ENCODE measurements around the gene RAD51B. TPM values are rescaled to one million over a fixed set of nuclear protein-coding genes. Genes with fewer than 3 reads are reported as not detected.

Gene RAD51B
- total RNA-seq, 2 donors from 2014 or later: 9.3 to 12.1 TPM

DNA sequence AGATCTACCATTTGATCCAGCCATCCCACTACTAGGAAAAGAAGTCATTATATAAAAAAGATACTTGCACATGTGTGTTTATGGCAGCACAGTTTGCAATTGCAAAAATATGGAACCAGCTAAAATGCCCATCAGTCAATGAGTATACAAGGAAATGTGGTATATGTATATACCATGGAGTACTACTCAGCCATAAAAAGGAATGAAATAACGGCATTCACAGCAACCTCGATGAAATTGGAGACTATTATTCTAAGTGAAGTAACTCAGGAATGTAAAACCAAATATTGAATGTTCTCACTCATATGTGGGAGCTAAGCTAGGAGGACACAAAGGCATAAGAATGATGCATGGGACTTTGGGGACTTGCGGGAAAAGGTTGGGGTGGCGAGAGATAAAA is 402.6 kb downstream of the RAD51B start:
- Histone ChIP-seq H3K36me3 (no peaks in the 10 kb centered on the region), H3K4me3 (no peak overlapping the region), H3K27ac (no peak overlapping the region), H3K27me3 (replicated peaks; ENCODE audit: insufficient read depth) (no peaks in the 10 kb centered on the region), H3K9me3 (no peaks in the 10 kb centered on the region), H3K4me1 (ENCODE audit: control insufficient read depth in 1 of 2, low read depth in 2 of 2) (peaks cover 0 to 12% of the 10 kb centered on the region in 2 donors)
- no peak for DNase-seq (ENCODE audit: low spot score)
- TF ChIP-seq, protein P1, sequence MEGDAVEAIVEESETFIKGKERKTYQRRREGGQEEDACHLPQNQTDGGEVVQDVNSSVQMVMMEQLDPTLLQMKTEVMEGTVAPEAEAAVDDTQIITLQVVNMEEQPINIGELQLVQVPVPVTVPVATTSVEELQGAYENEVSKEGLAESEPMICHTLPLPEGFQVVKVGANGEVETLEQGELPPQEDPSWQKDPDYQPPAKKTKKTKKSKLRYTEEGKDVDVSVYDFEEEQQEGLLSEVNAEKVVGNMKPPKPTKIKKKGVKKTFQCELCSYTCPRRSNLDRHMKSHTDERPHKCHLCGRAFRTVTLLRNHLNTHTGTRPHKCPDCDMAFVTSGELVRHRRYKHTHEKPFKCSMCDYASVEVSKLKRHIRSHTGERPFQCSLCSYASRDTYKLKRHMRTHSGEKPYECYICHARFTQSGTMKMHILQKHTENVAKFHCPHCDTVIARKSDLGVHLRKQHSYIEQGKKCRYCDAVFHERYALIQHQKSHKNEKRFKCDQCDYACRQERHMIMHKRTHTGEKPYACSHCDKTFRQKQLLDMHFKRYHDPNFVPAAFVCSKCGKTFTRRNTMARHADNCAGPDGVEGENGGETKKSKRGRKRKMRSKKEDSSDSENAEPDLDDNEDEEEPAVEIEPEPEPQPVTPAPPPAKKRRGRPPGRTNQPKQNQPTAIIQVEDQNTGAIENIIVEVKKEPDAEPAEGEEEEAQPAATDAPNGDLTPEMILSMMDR (IDR thresholded peaks at IDR 0.05): no peak
- ATAC-seq (ENCODE audit: insufficient number of reproducible peaks, low FRiP score, low read depth): no peak

DNA sequence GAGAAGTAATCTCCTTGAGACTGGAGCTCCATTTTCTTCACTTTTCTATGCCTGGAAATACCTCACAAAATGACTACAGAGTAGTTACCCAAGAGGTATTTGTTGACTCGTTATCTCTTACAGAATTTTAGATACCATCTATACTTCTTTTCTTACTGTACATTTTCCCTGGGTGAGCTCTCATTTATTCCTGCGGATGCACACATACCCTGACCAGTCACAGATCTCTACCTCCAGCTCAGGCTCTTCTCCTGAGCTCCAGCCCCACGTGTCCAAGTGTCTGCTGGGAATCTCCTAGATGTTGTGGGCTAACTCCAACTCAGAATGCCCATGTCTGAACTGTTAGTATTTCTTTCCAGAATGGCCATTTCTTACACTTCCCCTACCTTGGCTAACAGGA is 403.1 kb downstream of the RAD51B start:
- H3K4me3 ChIP-seq: no peak overlapping the region
- H3K36me3 ChIP-seq: no peaks in the 10 kb centered on the region
- ATAC-seq (ENCODE audit: insufficient number of reproducible peaks, low FRiP score, low read depth) (no peak), DNase-seq (ENCODE audit: low spot score) (no peak)
- no peaks in the 10 kb centered on the region for H3K9me3 ChIP-seq
- no peaks in the 10 kb centered on the region for H3K27me3 ChIP-seq (replicated peaks; ENCODE audit: insufficient read depth)
- TF ChIP-seq, protein P1 (IDR thresholded peaks at IDR 0.05): no peak
- H3K27ac ChIP-seq: no peak overlapping the region
- H3K4me1 ChIP-seq (ENCODE audit: control insufficient read depth in 1 of 2, low read depth in 2 of 2): peaks cover 0 to 9% of the 10 kb centered on the region in 2 donors

DNA sequence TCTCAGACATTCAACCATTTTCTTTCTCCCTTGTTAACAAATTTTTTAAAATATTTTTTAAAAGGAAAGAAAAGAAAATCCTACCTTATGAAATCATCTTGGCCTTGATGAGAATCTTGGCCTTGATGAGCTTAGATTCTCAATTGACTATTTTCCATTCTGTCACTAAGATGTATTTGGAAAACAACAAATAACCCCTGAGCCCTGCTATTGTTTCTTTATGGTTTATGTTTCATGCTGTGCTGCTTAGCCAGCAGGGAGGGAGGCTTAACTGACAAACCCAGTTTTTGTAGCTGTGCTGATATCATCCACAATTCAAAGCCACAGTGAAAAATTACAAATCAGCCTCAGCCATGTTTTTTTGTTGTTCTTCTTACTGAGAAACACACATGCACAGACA is 404.1 kb downstream of the RAD51B start:
- Histone ChIP-seq H3K27me3 (replicated peaks; ENCODE audit: insufficient read depth) (no peaks in the 10 kb centered on the region), H3K4me3 (no peak overlapping the region), H3K27ac (no peak overlapping the region), H3K4me1 (ENCODE audit: control insufficient read depth in 1 of 2, low read depth in 2 of 2) (peaks cover 0 to 4% of the 10 kb centered on the region in 2 donors), H3K9me3 (no peaks in the 10 kb centered on the region), H3K36me3 (no peaks in the 10 kb centered on the region)
- no peak for ATAC-seq (ENCODE audit: insufficient number of reproducible peaks, low FRiP score, low read depth)
- TF ChIP-seq, protein P1 (IDR thresholded peaks at IDR 0.05): no peak
- DNase-seq (ENCODE audit: low spot score): no peak

DNA sequence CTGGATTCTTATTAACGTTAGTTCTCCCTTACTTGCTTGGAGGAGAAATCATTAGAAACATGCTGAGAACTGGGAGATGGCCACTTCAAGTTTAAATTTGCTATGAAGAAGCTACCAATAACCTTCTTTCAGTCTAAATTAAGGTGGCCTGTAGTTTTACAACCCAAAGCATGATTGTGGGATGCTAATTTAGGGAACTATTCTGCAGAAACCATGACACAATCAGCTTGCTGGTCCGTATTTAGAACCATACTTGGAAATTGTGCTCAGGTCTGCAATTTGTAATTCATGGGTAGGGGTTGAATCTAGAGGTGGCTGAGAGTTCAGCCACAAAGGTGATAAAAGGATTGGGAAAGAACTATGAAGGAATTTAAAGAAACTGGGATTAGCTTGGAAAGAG is 405.7 kb downstream of the RAD51B start:
- no peaks in the 10 kb centered on the region for H3K27me3 ChIP-seq (replicated peaks; ENCODE audit: insufficient read depth)
- H3K36me3 ChIP-seq: no peaks in the 10 kb centered on the region
- H3K4me1 ChIP-seq (ENCODE audit: control insufficient read depth in 1 of 2, low read depth in 2 of 2): no peaks in the 10 kb centered on the region
- no peak overlapping the region for H3K4me3 ChIP-seq
- no peak overlapping the region for H3K27ac ChIP-seq
- no peak for ATAC-seq (ENCODE audit: insufficient number of reproducible peaks, low FRiP score, low read depth)
- no peaks in the 10 kb centered on the region for H3K9me3 ChIP-seq
- DNase-seq (ENCODE audit: low spot score): no peak
- TF ChIP-seq, protein P1 (IDR thresholded peaks at IDR 0.05): no peak

DNA sequence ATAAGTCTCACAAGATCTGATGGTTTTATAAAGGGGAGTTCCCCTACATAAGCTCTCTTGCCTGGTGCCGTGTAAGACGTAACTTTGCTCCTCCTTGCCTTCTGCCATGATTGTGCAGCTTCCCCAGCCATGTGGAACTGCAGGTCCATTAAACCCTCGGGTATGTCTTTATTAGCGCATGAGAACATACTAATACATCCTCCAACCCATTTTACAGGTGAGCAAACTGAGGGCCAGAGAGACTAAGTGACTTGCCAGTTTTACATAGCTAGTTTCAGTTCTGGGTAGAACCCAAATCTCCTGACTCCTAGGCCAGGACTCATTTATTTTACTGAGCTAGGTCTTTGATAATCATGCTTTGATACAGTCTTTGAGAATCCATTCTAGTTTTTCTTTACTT is 406.9 kb downstream of the RAD51B start:
- no peak for ATAC-seq (ENCODE audit: insufficient number of reproducible peaks, low FRiP score, low read depth)
- Histone ChIP-seq H3K27ac (no peak overlapping the region), H3K27me3 (replicated peaks; ENCODE audit: insufficient read depth) (no peaks in the 10 kb centered on the region), H3K4me3 (no peak overlapping the region), H3K9me3 (no peaks in the 10 kb centered on the region), H3K4me1 (ENCODE audit: control insufficient read depth in 1 of 2, low read depth in 2 of 2) (peaks cover 0 to 12% of the 10 kb centered on the region in 2 donors), H3K36me3 (no peaks in the 10 kb centered on the region)
- TF ChIP-seq, protein P1 (IDR thresholded peaks at IDR 0.05): no peak
- no peak for DNase-seq (ENCODE audit: low spot score)

Measured in thoracic aorta (tissue), 2 donors.